Right atrium auricular region (tissue), 2 donors: ENCODE data around the gene SLC27A5. TPM values are rescaled to one million over a fixed set of nuclear protein-coding genes. Genes with fewer than 3 reads are reported as not detected.

Source experiments
- DNase-seq: peaks from one replicate; pipeline ENCODE4 v3.0.0-alpha.2; 2019; ENCODE audit warnings: low spot score
- H3K27ac ChIP-seq, 2 donors: fragments of 200-600 bp; sonication (generic); 1 replicate in 1 of 2; 2 replicates in 1 of 2; pipeline ENCODE4 v1.5.1; 2016 to 2019
- H3K27me3 ChIP-seq, 2 donors: fragments of 200-600 bp; sonication (generic); one replicate each; pipeline versions ENCODE4 v1.5.1 to v1.6.0; 2017 to 2019
- H3K36me3 ChIP-seq: fragments of 200-600 bp; sonication (generic); one replicate; pipeline ENCODE4 v1.5.1; 2016
- H3K4me1 ChIP-seq, 2 donors: fragments of 200-600 bp; sonication (generic); one replicate each; pipeline versions ENCODE4 v1.5.1 to v1.6.0; 2017 to 2019
- H3K4me3 ChIP-seq, 2 donors: fragments of 200-600 bp; sonication (generic); 1 replicate in 1 of 2; 2 replicates in 1 of 2; pipeline ENCODE4 v1.5.1; 2017 to 2019; ENCODE audit warnings: mild to moderate bottlenecking in 1 of 2, moderate library complexity in 1 of 2
- H3K9me3 ChIP-seq, 2 donors: fragments of 200-600 bp; sonication (generic); one replicate each; pipeline ENCODE4 v1.5.1; 2019
- CTCF ChIP-seq, 2 donors: fragments of 200-600 bp; sonication (generic); IDR thresholded peaks; one replicate each; pipeline ENCODE4 v1.5.1; 2019; ENCODE audit warnings: antibody characterized with exemption in 2 of 2
- total RNA-seq, 2 donors: library from RNA; depleted of rRNA; stranded (reverse); fragments of >200 nt; gene quantifications; one replicate each; pipeline ENCODE4 v1.1.0, GENCODE V29; 2016

Gene SLC27A5
- total RNA-seq, 2 donors from 2014 or later: 1.3 to 2.9 TPM

GRCh38 chr19:58522709-58523108 lies 10.9 kb upstream of the SLC27A5 start:
- H3K9me3 ChIP-seq: no peaks in the 10 kb centered on the region
- H3K27ac ChIP-seq: no peak overlapping the region
- H3K4me1 ChIP-seq: peaks cover 0 to 21% of the 10 kb centered on the region in 2 donors
- no peaks in the 10 kb centered on the region for H3K27me3 ChIP-seq
- H3K36me3 ChIP-seq: no peaks in the 10 kb centered on the region
- TF ChIP-seq CTCF (IDR thresholded peaks at IDR 0.05): no peak
- no peak for DNase-seq
- H3K4me3 ChIP-seq: no peak overlapping the region

- no peak overlapping the region for H3K27ac ChIP-seq
- H3K36me3 ChIP-seq: peaks cover 7% of the 10 kb centered on the region
- TF ChIP-seq CTCF (IDR thresholded peaks at IDR 0.05): no peak
- no peaks in the 10 kb centered on the region for H3K27me3 ChIP-seq
- H3K4me1 ChIP-seq: peaks cover 0 to 23% of the 10 kb centered on the region in 2 donors
- DNase-seq: no peak
- no peak overlapping the region for H3K4me3 ChIP-seq
- H3K9me3 ChIP-seq: no peaks in the 10 kb centered on the region
These were observed 9.9 kb upstream of the SLC27A5 start for GRCh38 chr19:58521651-58522050.

- TF ChIP-seq CTCF (IDR thresholded peaks at IDR 0.05): no peak
- DNase-seq: no peak
- Histone ChIP-seq H3K27me3 (no peaks in the 10 kb centered on the region), H3K9me3 (no peaks in the 10 kb centered on the region), H3K36me3 (peaks cover 19% of the 10 kb centered on the region), H3K27ac (peak overlapping the region; percentile 92 to 94), H3K4me3 (peak overlapping the region; percentile 73 to 78), H3K4me1 (peaks cover 0 to 30% of the 10 kb centered on the region in 2 donors)
These were observed 8.4 kb upstream of the SLC27A5 start for GRCh38 chr19:58520257-58520599.

GRCh38 chr19:58519355-58520256 lies 7.8 kb upstream of the SLC27A5 start, which contains the start of gene ZBTB45:
Gene ZBTB45, minus strand, starts transcription at chr19:58519810. Its CDS starts 2,137 bp downstream, at chr19:58517673.
- Histone ChIP-seq H3K4me1 (peaks cover 0 to 36% of the 10 kb centered on the region in 2 donors), H3K27me3 (no peaks in the 10 kb centered on the region), H3K9me3 (no peaks in the 10 kb centered on the region), H3K27ac (peak within 1 kb of the TSS; percentile 92 to 94), H3K36me3 (peaks cover 19% of the 10 kb centered on the region), H3K4me3 (peak within 1 kb of the TSS; percentile 73 to 78)
- TF ChIP-seq CTCF (IDR thresholded peaks at IDR 0.05): peak; percentile 49 to 58
- DNase-seq: peak; percentile 94

GRCh38 chr19:58519087-58519354 lies 7.2 kb upstream of the SLC27A5 start:
- Histone ChIP-seq H3K27ac (peak overlapping the region; percentile 92 to 94), H3K4me1 (peaks cover 0 to 42% of the 10 kb centered on the region in 2 donors), H3K36me3 (peaks cover 19% of the 10 kb centered on the region), H3K9me3 (no peaks in the 10 kb centered on the region), H3K4me3 (peak overlapping the region; percentile 73 to 78), H3K27me3 (no peaks in the 10 kb centered on the region)
- TF ChIP-seq CTCF (IDR thresholded peaks at IDR 0.05): no peak
- peak; percentile 66 for DNase-seq
